HT1080 (cell line): ENCODE results near the gene SCAMP1. TPM values are rescaled to one million over a fixed set of nuclear protein-coding genes. Genes with fewer than 3 reads are reported as not detected.
A peak's percentile ranks its signal among the peaks of the same experiment; 100 is the strongest.
"Not testable (repeated sequence)": the region's sequence is repeated elsewhere in the genome, so short reads cannot be mapped to it uniquely, and the experiment has no call there.

Source experiments
- DNase-seq: peaks from one replicate; pipeline ENCODE4 v3.0.0-alpha.2; 2015; ENCODE audit warnings: low read depth
- total RNA-seq: library from RNA; depleted of rRNA; stranded (reverse); fragments of >200 nt; shearing (Covaris generic); gene quantifications from 2 replicates; pipeline ENCODE4 v1.2.3, GENCODE V29; 2014

Gene SCAMP1
- total RNA-seq, 1 experiment from 2014 or later: 29.6 TPM

- DNase-seq: no peak
These were observed 60.1 kb downstream of the SCAMP1 start for GRCh38 chr5:78420548-78420947.

GRCh38 chr5:78424665-78425064, 64.2 kb downstream of the SCAMP1 start:
- no peak for DNase-seq

GRCh38 chr5:78429332-78429980, 69.0 kb downstream of the SCAMP1 start:
- DNase-seq: no peak

GRCh38 chr5:78430866-78431265, 70.4 kb downstream of the SCAMP1 start:
- DNase-seq: no peak

- no peak for DNase-seq
These were observed 73.6 kb downstream of the SCAMP1 start for GRCh38 chr5:78433972-78434371.

- DNase-seq: no peak
These were observed 87.5 kb downstream of the SCAMP1 start for GRCh38 chr5:78447775-78448424.

- no peak for DNase-seq
These were observed 88.7 kb downstream of the SCAMP1 start for GRCh38 chr5:78449103-78449502.

- not testable (repeated sequence) for DNase-seq
These were observed 97.1 kb downstream of the SCAMP1 start for GRCh38 chr5:78457507-78457906.

GRCh38 chr5:78458843-78459242, 98.4 kb downstream of the SCAMP1 start:
- no peak for DNase-seq

GRCh38 chr5:78467140-78467539, 106.7 kb downstream of the SCAMP1 start:
- DNase-seq: no peak

GRCh38 chr5:78467752-78468357, 107.4 kb downstream of the SCAMP1 start:
- peak; percentile 22 for DNase-seq

- no peak for DNase-seq
These were observed 111.5 kb downstream of the SCAMP1 start for GRCh38 chr5:78471896-78472295.

- peak; percentile 27 for DNase-seq
These were observed 112.2 kb downstream of the SCAMP1 start for GRCh38 chr5:78472469-78473106.

- no peak for DNase-seq
These were observed 113.3 kb downstream of the SCAMP1 start for GRCh38 chr5:78473751-78474150.

- DNase-seq: no peak
These were observed 115.0 kb downstream of the SCAMP1 start for GRCh38 chr5:78475370-78475769.

GRCh38 chr5:78476795-78477194, 116.4 kb downstream of the SCAMP1 start:
- DNase-seq: no peak

- no peak for DNase-seq
These were observed 122.5 kb downstream of the SCAMP1 start for GRCh38 chr5:78482948-78483347.

GRCh38 chr5:78483809-78484521, 123.5 kb downstream of the SCAMP1 start:
- peak; percentile 66 for DNase-seq

- DNase-seq: no peak
These were observed 125.8 kb downstream of the SCAMP1 start for GRCh38 chr5:78486218-78486617.

GRCh38 chr5:78487846-78488245, 127.4 kb downstream of the SCAMP1 start:
- DNase-seq: no peak

- peak; percentile 71 for DNase-seq
These were observed 130.5 kb downstream of the SCAMP1 start for GRCh38 chr5:78490709-78491485.
